HepG2 (cell line): ENCODE results near the gene PRDM11. TPM values are rescaled to one million over a fixed set of nuclear protein-coding genes. Genes with fewer than 3 reads are reported as not detected.
A peak's percentile ranks its signal among the peaks of the same experiment; 100 is the strongest.

Experiments
- ATAC-seq: fragments of 200-7000 bp; cut with Tn5 transposase; 3 replicates; pipeline ENCODE4 v1.9.1; 2020; ENCODE audit warnings: mild to moderate bottlenecking, moderate library complexity
- BruUV-seq: library from RNA; stranded (reverse); fragments of 400-500 nt; replicated peaks from 2 replicates; lab custom pipeline; 2021; lab: Mats Ljungman, UMichigan
- CTCF ChIA-PET: fragments of 300-600 bp; formaldehyde crosslinking; extraction: SDS; loops from one replicate; lab custom pipeline; 2021; ENCODE audit warnings: low total read pairs, inconsistent platforms, low intra/inter-chr PET ratio; lab: Yijun Ruan, JAX
- POLR2A ChIA-PET: fragments of 350-600 bp; sonication (Branson Sonifier 250); formaldehyde crosslinking; loops from one replicate; lab custom pipeline; 2020; ENCODE audit warnings: antibody characterized with exemption, inconsistent platforms; lab: Yijun Ruan, JAX
- DNase-seq: peaks from one replicate; pipeline ENCODE4 v3.0.0-alpha.2; 2015; ENCODE audit warnings: low spot score
- FAIRE-seq: peaks from 3 replicates; lab custom pipeline; 2011; peaks lifted over from hg19 to GRCh38; lab: Jason Lieb, UNC
- H2AFZ ChIP-seq: one replicate; pipeline ENCODE4 v1.6.1; 2011; ENCODE audit warnings: low read length, inconsistent platforms
- H3K27ac ChIP-seq: fragments of 300-600 bp; 3 replicates; pipeline ENCODE4 v1.8.0; 2011; ENCODE audit warnings: mixed run types, mild to moderate bottlenecking, mixed read lengths, low read length, inconsistent platforms; ENCODE audit not compliant: insufficient read depth; ENCODE audit errors: extremely low read length
- H3K27me3 ChIP-seq, 2 experiments: fragments of 200-600 bp in 1 of 2; 2 replicates in 1 of 2; 3 replicates in 1 of 2; pipeline versions ENCODE4 v1.6.0 to v1.8.0; 2011; ENCODE audit warnings: low read length in 2 of 2, mild to moderate bottlenecking in 2 of 2, moderate library complexity in 2 of 2, inconsistent platforms in 1 of 2; ENCODE audit not compliant: insufficient read depth in 2 of 2, control insufficient read depth in 1 of 2
- H3K36me3 ChIP-seq, 2 experiments: fragments of 200-600 bp in 1 of 2; replicated peaks in 1 of 2; 2 replicates in 1 of 2; 3 replicates in 1 of 2; pipeline versions ENCODE4 v1.5.1 to v1.8.0; 2011; ENCODE audit warnings: low read length in 2 of 2, inconsistent platforms in 1 of 2; ENCODE audit not compliant: insufficient read depth in 2 of 2, control insufficient read depth in 1 of 2
- H3K4me1 ChIP-seq: 2 replicates; pipeline ENCODE4 v1.5.1; 2012; ENCODE audit warnings: low read length, inconsistent platforms; ENCODE audit not compliant: insufficient read depth
- H3K4me2 ChIP-seq: 2 replicates; pipeline ENCODE4 v1.6.0; 2011; ENCODE audit warnings: low read depth, low read length, inconsistent platforms
- H3K4me3 ChIP-seq, 3 experiments: fragments of 200-600 bp in 1 of 3; sonication (generic), shearing (Covaris generic) in 1 of 3; replicated peaks in 1 of 3; 2 replicates each; pipeline ENCODE4 v1.5.1; 2011 to 2016; ENCODE audit warnings: low read length in 3 of 3, inconsistent platforms in 2 of 3, low read depth in 2 of 3, mild to moderate bottlenecking in 2 of 3, control low read depth in 1 of 3, mixed read lengths in 1 of 3; ENCODE audit not compliant: insufficient read depth in 1 of 3
- H3K79me2 ChIP-seq: one replicate; pipeline ENCODE4 v1.6.1; 2011; ENCODE audit warnings: low read length, inconsistent platforms; ENCODE audit not compliant: insufficient read depth
- H3K9ac ChIP-seq: 2 replicates; pipeline ENCODE4 v1.6.0; 2011; ENCODE audit warnings: mild to moderate bottlenecking, low read depth, low read length, inconsistent platforms; ENCODE audit not compliant: insufficient read depth
- H3K9me3 ChIP-seq: 2 replicates; pipeline ENCODE4 v1.5.1; 2012; ENCODE audit warnings: mild to moderate bottlenecking, low read length
- H4K20me1 ChIP-seq: 2 replicates; pipeline ENCODE4 v1.6.0; 2011; ENCODE audit warnings: inconsistent platforms, mild to moderate bottlenecking, low read length, moderate library complexity; ENCODE audit not compliant: insufficient read depth
- FIP1L1 ChIP-seq: fragments of 200-400 bp; formaldehyde crosslinking; IDR thresholded peaks from 2 replicates; pipeline ENCODE4 v1.6.1; 2018; ENCODE audit warnings: low read depth, mild to moderate bottlenecking, low read length, moderate library complexity, borderline replicate concordance; ENCODE audit not compliant: insufficient read depth
- SALL1 ChIP-seq: sonication (generic); formaldehyde crosslinking; IDR thresholded peaks from 2 replicates; pipeline ENCODE4 v1.8.0; 2022; ENCODE audit warnings: mild to moderate bottlenecking, missing genetic modification reagents
- SATB2 ChIP-seq: sonication (generic); formaldehyde crosslinking; IDR thresholded peaks from 2 replicates; pipeline ENCODE4 v1.5.0; 2020; ENCODE audit warnings: missing genetic modification reagents
- SKI ChIP-seq: fragments of 450-650 bp; IDR thresholded peaks from one replicate; pipeline ENCODE4 v1.6.1; 2018; ENCODE audit warnings: mild to moderate bottlenecking; ENCODE audit not compliant: partially characterized antibody
- TCF7 ChIP-seq: sonication (generic); IDR thresholded peaks from 2 replicates; pipeline ENCODE4 v1.6.1; 2016; ENCODE audit warnings: antibody characterized with exemption, low read depth
- TOPORS ChIP-seq: sonication (generic); formaldehyde crosslinking; IDR thresholded peaks from 2 replicates; pipeline ENCODE4 v1.8.0; 2023; ENCODE audit warnings: mild to moderate bottlenecking, missing genetic modification reagents
- YY1 ChIP-seq: IDR thresholded peaks from 2 replicates; pipeline ENCODE4 v1.6.1; 2011; ENCODE audit warnings: low read length, low read depth, moderate library complexity, mild to moderate bottlenecking; ENCODE audit not compliant: insufficient read depth, insufficient replicate concordance
- ZMYM2 ChIP-seq: sonication (generic); formaldehyde crosslinking; IDR thresholded peaks from 2 replicates; pipeline ENCODE4 v1.8.0; 2022; ENCODE audit warnings: mild to moderate bottlenecking, missing genetic modification reagents
- ZNF101 ChIP-seq: sonication (generic); formaldehyde crosslinking; IDR thresholded peaks from 2 replicates; pipeline ENCODE4 v1.4.0; 2020; ENCODE audit warnings: mild to moderate bottlenecking, low read depth, missing genetic modification reagents, borderline replicate concordance
- ZNF253 ChIP-seq: sonication (generic); formaldehyde crosslinking; IDR thresholded peaks from 2 replicates; pipeline ENCODE4 v1.8.0; 2022; ENCODE audit warnings: mild to moderate bottlenecking, missing genetic modification reagents, borderline replicate concordance
- ZNF570 ChIP-seq: sonication (generic); formaldehyde crosslinking; IDR thresholded peaks from 2 replicates; pipeline ENCODE4 v1.4.0; 2020; ENCODE audit warnings: mild to moderate bottlenecking, missing genetic modification reagents, borderline replicate concordance
- ZNF761 ChIP-seq: sonication (generic); formaldehyde crosslinking; conservative IDR thresholded peaks from 2 replicates; pipeline ENCODE4 v1.4.0; 2020; ENCODE audit warnings: mild to moderate bottlenecking, missing genetic modification reagents
- WGBS: methylation state at CpG from one replicate; pipeline ENCODE4 v1.1.6; 2017; ENCODE audit warnings: low lambda C conversion rate; 5-methylcytosine and 5-hydroxymethylcytosine counted together
- in situ Hi-C: cut with HindIII; loops from 2 replicates; pipeline ENCODE4 v1.10.0; 2017; ENCODE audit warnings: low pct_unique_long_range_greater_than_20kb; ENCODE audit not compliant: extremely low pct_ligation_motif_present
- intact Hi-C: fragments of 100-400 bp; cut with micrococcal nuclease; formaldehyde crosslinking; loops from one replicate; pipeline ENCODE4 v1.10.0; 2022; ENCODE audit not compliant: unreplicated experiment
- polyA plus RNA-seq, 8 experiments: library from polyadenylated mRNA; depleted of rRNA in 3 of 8; stranded (reverse) in 7 of 8; unstranded in 1 of 8; fragments of >200 nt; fragmentation: Illumina TruSeq in 4 of 8; extraction: Trizol in 4 of 8; gene quantifications; 2 replicates each; pipeline versions ENCODE4 v1.2.1 to v1.2.3, GENCODE V29; 2011 to 2016; ENCODE audit warnings: low read depth in 4 of 8, missing spikeins in 1 of 8, mixed read lengths in 1 of 8; ENCODE audit not compliant: insufficient read depth in 1 of 8
- total RNA-seq, 5 experiments: library from RNA; depleted of rRNA; stranded (reverse); fragments of >200 nt; fragmentation: Illumina TruSeq; extraction: Trizol; gene quantifications; 2 replicates each; pipeline ENCODE4 v1.2.3, GENCODE V29; 2016; ENCODE audit warnings: low read depth in 1 of 5
- TF ChIP-seq, protein P1 (sequence below): IDR thresholded peaks from 2 replicates; pipeline ENCODE4 v1.6.1; 2016; ENCODE audit warnings: control low read depth
- TF ChIP-seq, protein P2 (sequence below): sonication (generic); formaldehyde crosslinking; conservative IDR thresholded peaks from 2 replicates; pipeline ENCODE4 v1.8.0; 2022; ENCODE audit warnings: mild to moderate bottlenecking, moderate library complexity, missing genetic modification reagents
- TF ChIP-seq, protein P3 (sequence below): sonication (generic); formaldehyde crosslinking; IDR thresholded peaks from 2 replicates; pipeline ENCODE4 v1.4.0; 2020; ENCODE audit warnings: low read depth, missing genetic modification reagents
- TF ChIP-seq, protein P4 (sequence below): sonication (generic); formaldehyde crosslinking; IDR thresholded peaks from 2 replicates; pipeline ENCODE4 v1.4.0; 2020; ENCODE audit warnings: missing genetic modification reagents

The PRDM11 gene
- total and polyA plus RNA-seq, 2 of the 13 experiments (the other 11 are each of a cell fraction or from before 2014, with no cell fraction given) = 3.4 to 4.7 TPM

DNA sequence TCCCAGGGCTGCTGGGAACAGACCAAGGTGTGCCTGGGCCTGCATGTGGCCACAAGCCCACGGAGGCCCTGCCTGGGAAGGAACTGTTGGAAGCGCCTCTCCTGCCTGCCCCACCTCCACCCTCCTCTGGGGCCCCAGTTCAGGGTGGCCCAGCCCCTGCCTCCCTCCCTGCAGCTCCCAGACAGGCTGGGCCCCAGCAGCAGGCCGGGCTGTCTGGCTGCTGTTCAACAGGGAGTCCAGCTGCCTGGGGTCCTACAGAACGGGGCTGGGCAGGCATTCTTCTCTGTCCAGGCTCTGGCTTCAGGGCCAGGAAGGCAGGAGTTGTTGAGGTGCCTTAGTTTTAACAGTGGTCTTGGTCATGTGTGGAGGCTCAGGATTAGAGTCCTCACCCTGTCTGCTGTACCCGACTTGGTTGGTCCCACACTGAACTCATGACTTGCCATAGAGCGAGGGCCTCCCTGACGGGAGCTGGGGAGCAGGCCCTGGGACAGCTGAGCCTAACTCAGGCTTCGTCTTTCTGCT is 11.8 kb downstream of the PRDM11 start:
- intact Hi-C loops = no loop called here
- Histone ChIP-seq H3K9ac (peak overlapping the region; percentile 40; the same call in 1 of the 2 replicates), H3K36me3 (no peaks in the 10 kb centered on the region), H3K4me1 (peaks cover 46% of the 10 kb centered on the region), H3K4me3 (peak overlapping the region in 1 of 3 experiments; percentile 7; a peak in 1 of 6 replicates), H3K4me2 (peak overlapping the region; percentile 43), H3K27ac (no peak overlapping the region), H3K9me3 (no peaks in the 10 kb centered on the region), H2AFZ (no peak overlapping the region), H4K20me1 (no peaks in the 10 kb centered on the region), H3K27me3 (no peaks in the 10 kb centered on the region), H3K79me2 (no peaks in the 10 kb centered on the region)
- POLR2A ChIA-PET = no interaction called here
- ATAC-seq (peak; percentile 88), DNase-seq (peak; percentile 35), FAIRE-seq (no peak)
- no CpG with 5 or more reads among the region's 8 CpGs for WGBS
- BruUV-seq = no TSS peak
- in situ Hi-C loops = no loop called here
- CTCF ChIA-PET = no interaction called here
- TF ChIP-seq, protein P1, sequence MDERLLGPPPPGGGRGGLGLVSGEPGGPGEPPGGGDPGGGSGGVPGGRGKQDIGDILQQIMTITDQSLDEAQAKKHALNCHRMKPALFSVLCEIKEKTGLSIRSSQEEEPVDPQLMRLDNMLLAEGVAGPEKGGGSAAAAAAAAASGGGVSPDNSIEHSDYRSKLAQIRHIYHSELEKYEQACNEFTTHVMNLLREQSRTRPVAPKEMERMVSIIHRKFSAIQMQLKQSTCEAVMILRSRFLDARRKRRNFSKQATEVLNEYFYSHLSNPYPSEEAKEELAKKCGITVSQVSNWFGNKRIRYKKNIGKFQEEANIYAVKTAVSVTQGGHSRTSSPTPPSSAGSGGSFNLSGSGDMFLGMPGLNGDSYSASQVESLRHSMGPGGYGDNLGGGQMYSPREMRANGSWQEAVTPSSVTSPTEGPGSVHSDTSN = no peak
- TF ChIP-seq TOPORS (CRISPR knock-in tag) (no peak), SALL1 (CRISPR knock-in tag) (peak; percentile 45; the same call in 1 of the 2 replicates), ZMYM2 (CRISPR knock-in tag) (no peak), TCF7 (no peak), SATB2 (CRISPR knock-in tag) (no peak), ZNF253 (CRISPR knock-in tag) (no peak), YY1 (no peak), FIP1L1 (no peak), SKI (peak; percentile 50), ZNF101 (CRISPR knock-in tag) (no peak), ZNF761 (CRISPR knock-in tag) (0 out of 2 replicates have a peak, but pooled peaks have one; percentile 15), ZNF570 (no peak)
- TF ChIP-seq, protein P2, sequence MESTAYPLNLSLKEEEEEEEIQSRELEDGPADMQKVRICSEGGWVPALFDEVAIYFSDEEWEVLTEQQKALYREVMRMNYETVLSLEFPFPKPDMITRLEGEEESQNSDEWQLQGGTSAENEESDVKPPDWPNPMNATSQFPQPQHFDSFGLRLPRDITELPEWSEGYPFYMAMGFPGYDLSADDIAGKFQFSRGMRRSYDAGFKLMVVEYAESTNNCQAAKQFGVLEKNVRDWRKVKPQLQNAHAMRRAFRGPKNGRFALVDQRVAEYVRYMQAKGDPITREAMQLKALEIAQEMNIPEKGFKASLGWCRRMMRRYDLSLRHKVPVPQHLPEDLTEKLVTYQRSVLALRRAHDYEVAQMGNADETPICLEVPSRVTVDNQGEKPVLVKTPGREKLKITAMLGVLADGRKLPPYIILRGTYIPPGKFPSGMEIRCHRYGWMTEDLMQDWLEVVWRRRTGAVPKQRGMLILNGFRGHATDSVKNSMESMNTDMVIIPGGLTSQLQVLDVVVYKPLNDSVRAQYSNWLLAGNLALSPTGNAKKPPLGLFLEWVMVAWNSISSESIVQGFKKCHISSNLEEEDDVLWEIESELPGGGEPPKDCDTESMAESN (CRISPR knock-in tag) = no peak
- TF ChIP-seq, protein P3, sequence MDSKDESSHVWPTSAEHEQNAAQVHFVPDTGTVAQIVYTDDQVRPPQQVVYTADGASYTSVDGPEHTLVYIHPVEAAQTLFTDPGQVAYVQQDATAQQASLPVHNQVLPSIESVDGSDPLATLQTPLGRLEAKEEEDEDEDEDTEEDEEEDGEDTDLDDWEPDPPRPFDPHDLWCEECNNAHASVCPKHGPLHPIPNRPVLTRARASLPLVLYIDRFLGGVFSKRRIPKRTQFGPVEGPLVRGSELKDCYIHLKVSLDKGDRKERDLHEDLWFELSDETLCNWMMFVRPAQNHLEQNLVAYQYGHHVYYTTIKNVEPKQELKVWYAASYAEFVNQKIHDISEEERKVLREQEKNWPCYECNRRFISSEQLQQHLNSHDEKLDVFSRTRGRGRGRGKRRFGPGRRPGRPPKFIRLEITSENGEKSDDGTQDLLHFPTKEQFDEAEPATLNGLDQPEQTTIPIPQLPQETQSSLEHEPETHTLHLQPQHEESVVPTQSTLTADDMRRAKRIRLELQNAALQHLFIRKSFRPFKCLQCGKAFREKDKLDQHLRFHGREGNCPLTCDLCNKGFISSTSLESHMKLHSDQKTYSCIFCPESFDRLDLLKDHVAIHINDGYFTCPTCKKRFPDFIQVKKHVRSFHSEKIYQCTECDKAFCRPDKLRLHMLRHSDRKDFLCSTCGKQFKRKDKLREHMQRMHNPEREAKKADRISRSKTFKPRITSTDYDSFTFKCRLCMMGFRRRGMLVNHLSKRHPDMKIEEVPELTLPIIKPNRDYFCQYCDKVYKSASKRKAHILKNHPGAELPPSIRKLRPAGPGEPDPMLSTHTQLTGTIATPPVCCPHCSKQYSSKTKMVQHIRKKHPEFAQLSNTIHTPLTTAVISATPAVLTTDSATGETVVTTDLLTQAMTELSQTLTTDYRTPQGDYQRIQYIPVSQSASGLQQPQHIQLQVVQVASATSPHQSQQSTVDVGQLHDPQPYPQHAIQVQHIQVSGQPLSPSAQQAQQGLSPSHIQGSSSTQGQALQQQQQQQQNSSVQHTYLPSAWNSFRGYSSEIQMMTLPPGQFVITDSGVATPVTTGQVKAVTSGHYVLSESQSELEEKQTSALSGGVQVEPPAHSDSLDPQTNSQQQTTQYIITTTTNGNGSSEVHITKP (CRISPR knock-in tag) = no peak
- TF ChIP-seq, protein P4, sequence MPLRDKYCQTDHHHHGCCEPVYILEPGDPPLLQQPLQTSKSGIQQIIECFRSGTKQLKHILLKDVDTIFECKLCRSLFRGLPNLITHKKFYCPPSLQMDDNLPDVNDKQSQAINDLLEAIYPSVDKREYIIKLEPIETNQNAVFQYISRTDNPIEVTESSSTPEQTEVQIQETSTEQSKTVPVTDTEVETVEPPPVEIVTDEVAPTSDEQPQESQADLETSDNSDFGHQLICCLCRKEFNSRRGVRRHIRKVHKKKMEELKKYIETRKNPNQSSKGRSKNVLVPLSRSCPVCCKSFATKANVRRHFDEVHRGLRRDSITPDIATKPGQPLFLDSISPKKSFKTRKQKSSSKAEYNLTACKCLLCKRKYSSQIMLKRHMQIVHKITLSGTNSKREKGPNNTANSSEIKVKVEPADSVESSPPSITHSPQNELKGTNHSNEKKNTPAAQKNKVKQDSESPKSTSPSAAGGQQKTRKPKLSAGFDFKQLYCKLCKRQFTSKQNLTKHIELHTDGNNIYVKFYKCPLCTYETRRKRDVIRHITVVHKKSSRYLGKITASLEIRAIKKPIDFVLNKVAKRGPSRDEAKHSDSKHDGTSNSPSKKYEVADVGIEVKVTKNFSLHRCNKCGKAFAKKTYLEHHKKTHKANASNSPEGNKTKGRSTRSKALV (CRISPR knock-in tag) = no peak
